Peyer's patch (tissue), 4 donors: ENCODE measurements around the gene CPSF7. TPM values are rescaled to one million over a fixed set of nuclear protein-coding genes. Genes with fewer than 3 reads are reported as not detected.
"Not testable (repeated sequence)": the region's sequence is repeated elsewhere in the genome, so short reads cannot be mapped to it uniquely, and the experiment has no call there.

Experiments used
- DNase-seq, 3 donors: peaks; one replicate each; pipeline ENCODE4 v3.0.0-alpha.2; 2017 to 2019
- H3K27ac ChIP-seq, 4 donors: fragments of 200-600 bp; sonication (generic); one replicate each; pipeline ENCODE4 v1.5.1; 2016 to 2019
- H3K27me3 ChIP-seq, 2 donors: fragments of 200-600 bp; sonication (generic); one replicate each; pipeline ENCODE4 v1.5.1; 2019
- H3K36me3 ChIP-seq, 3 donors: fragments of 200-600 bp; sonication (generic); one replicate each; pipeline ENCODE4 v1.5.1; 2016 to 2019
- H3K4me1 ChIP-seq, 4 donors: fragments of 200-600 bp; sonication (generic); one replicate each; pipeline ENCODE4 v1.5.1; 2016 to 2019
- H3K4me3 ChIP-seq, 4 donors: fragments of 200-600 bp; sonication (generic); 1 replicate in 3 of 4; 2 replicates in 1 of 4; pipeline ENCODE4 v1.5.1; 2016 to 2019; ENCODE audit warnings: mild to moderate bottlenecking in 1 of 4
- H3K9me3 ChIP-seq, 4 donors: fragments of 200-600 bp; sonication (generic); one replicate each; pipeline ENCODE4 v1.5.1; 2016 to 2019; ENCODE audit warnings: mild to moderate bottlenecking in 1 of 4
- CTCF ChIP-seq, 6 experiments: fragments of 450-650 bp in 4 of 6; fragments of 200-600 bp in 2 of 6; sonication (generic) in 1 of 6; IDR thresholded peaks; one replicate each; pipeline ENCODE4 v1.5.1; 2017 to 2019; ENCODE audit warnings: antibody characterized with exemption in 6 of 6, mild to moderate bottlenecking in 3 of 6, moderate library complexity in 1 of 6
- POLR2A ChIP-seq, 2 donors: fragments of 450-650 bp; IDR thresholded peaks; one replicate each; pipeline ENCODE4 v1.5.1; 2017; ENCODE audit warnings: antibody characterized with exemption in 2 of 2, mild to moderate bottlenecking in 2 of 2, moderate library complexity in 2 of 2
- total RNA-seq, 4 donors: library from RNA; depleted of rRNA; stranded (reverse); fragments of >200 nt; gene quantifications; one replicate each; pipeline ENCODE4 v1.1.0, GENCODE V29; 2016

Gene CPSF7
- total RNA-seq, 4 donors from 2014 or later = 45.9 to 125 (median 79.9) TPM

GRCh38 chr11:61474013-61474643 is 44.4 kb upstream of the CPSF7 start:
- H3K27me3 ChIP-seq = no peaks in the 10 kb centered on the region
- TF ChIP-seq POLR2A (IDR thresholded peaks at IDR 0.05) (no peak), CTCF (IDR thresholded peaks at IDR 0.05) (no peak)
- H3K4me1 ChIP-seq = peaks cover 0 to 11% (median 3%) of the 10 kb centered on the region in 4 donors
- no peak for DNase-seq
- peak overlapping the region in 1 of 4 donors; percentile 14 for H3K27ac ChIP-seq
- H3K9me3 ChIP-seq = no peaks in the 10 kb centered on the region
- H3K36me3 ChIP-seq = peaks cover 0 to 4% (median 0%) of the 10 kb centered on the region in 3 donors
- no peak overlapping the region for H3K4me3 ChIP-seq

GRCh38 chr11:61473370-61474012 is 43.7 kb upstream of the CPSF7 start:
- peaks cover 0 to 4% (median 0%) of the 10 kb centered on the region in 3 donors for H3K36me3 ChIP-seq
- peaks cover 0 to 11% (median 3%) of the 10 kb centered on the region in 4 donors for H3K4me1 ChIP-seq
- no peak for DNase-seq
- H3K27ac ChIP-seq = peak overlapping the region in 1 of 4 donors; percentile 48
- no peaks in the 10 kb centered on the region for H3K9me3 ChIP-seq
- H3K4me3 ChIP-seq = no peak overlapping the region
- H3K27me3 ChIP-seq = no peaks in the 10 kb centered on the region
- TF ChIP-seq POLR2A (IDR thresholded peaks at IDR 0.05) (no peak), CTCF (IDR thresholded peaks at IDR 0.05) (no peak)

- H3K9me3 ChIP-seq = no peaks in the 10 kb centered on the region
- H3K27me3 ChIP-seq = no peaks in the 10 kb centered on the region
- TF ChIP-seq POLR2A (IDR thresholded peaks at IDR 0.05) (no peak), CTCF (IDR thresholded peaks at IDR 0.05) (no peak)
- peaks cover 0 to 8% (median 0%) of the 10 kb centered on the region in 3 donors for H3K36me3 ChIP-seq
- no peak overlapping the region for H3K4me3 ChIP-seq
- peak overlapping the region in 2 of 4 donors; percentile 48 to 63 for H3K27ac ChIP-seq
- H3K4me1 ChIP-seq = peaks cover 0 to 9% (median 2%) of the 10 kb centered on the region in 4 donors
- DNase-seq = no peak
These were observed 43.1 kb upstream of the CPSF7 start for GRCh38 chr11:61472868-61473267.

GRCh38 chr11:61472282-61472681 is 42.5 kb upstream of the CPSF7 start:
- H3K4me1 ChIP-seq = peaks cover 0 to 3% (median 0%) of the 10 kb centered on the region in 4 donors
- no peaks in the 10 kb centered on the region for H3K9me3 ChIP-seq
- H3K27me3 ChIP-seq = no peaks in the 10 kb centered on the region
- H3K27ac ChIP-seq = peak overlapping the region in 2 of 4 donors; percentile 48 to 63
- TF ChIP-seq CTCF (IDR thresholded peaks at IDR 0.05) = no peak
- TF ChIP-seq POLR2A (IDR thresholded peaks at IDR 0.05) = no peak
- H3K4me3 ChIP-seq = no peak overlapping the region
- H3K36me3 ChIP-seq = peaks cover 0 to 10% (median 0%) of the 10 kb centered on the region in 3 donors
- DNase-seq = peak in 1 of 3 donors; percentile 61

- Histone ChIP-seq H3K27me3 (no peaks in the 10 kb centered on the region), H3K4me1 (no peaks in the 10 kb centered on the region), H3K36me3 (peaks cover 0 to 11% (median 0%) of the 10 kb centered on the region in 3 donors), H3K9me3 (no peaks in the 10 kb centered on the region), H3K4me3 (no peak overlapping the region), H3K27ac (no peak overlapping the region)
- TF ChIP-seq CTCF (IDR thresholded peaks at IDR 0.05) = no peak
- TF ChIP-seq POLR2A (IDR thresholded peaks at IDR 0.05) = no peak
- no peak for DNase-seq
These were observed 38.2 kb upstream of the CPSF7 start for GRCh38 chr11:61468002-61468401.

- not testable (repeated sequence) for DNase-seq, H3K4me3 ChIP-seq, H3K4me1 ChIP-seq, H3K9me3 ChIP-seq, H3K27me3 ChIP-seq, H3K27ac ChIP-seq
- peaks cover 0 to 14% (median 0%) of the 10 kb centered on the region in 3 donors for H3K36me3 ChIP-seq
These were observed 37.8 kb upstream of the CPSF7 start for GRCh38 chr11:61467602-61468001.
